ENCODE data around the gene SBNO2. TPM values are rescaled to one million over a fixed set of nuclear protein-coding genes. Genes with fewer than 3 reads are reported as not detected.

SBNO2 gene
- total and polyA plus RNA-seq, 2 of the 4 experiments (the other 2 are of a cell fraction): 13.4 to 40.5 TPM

DNA sequence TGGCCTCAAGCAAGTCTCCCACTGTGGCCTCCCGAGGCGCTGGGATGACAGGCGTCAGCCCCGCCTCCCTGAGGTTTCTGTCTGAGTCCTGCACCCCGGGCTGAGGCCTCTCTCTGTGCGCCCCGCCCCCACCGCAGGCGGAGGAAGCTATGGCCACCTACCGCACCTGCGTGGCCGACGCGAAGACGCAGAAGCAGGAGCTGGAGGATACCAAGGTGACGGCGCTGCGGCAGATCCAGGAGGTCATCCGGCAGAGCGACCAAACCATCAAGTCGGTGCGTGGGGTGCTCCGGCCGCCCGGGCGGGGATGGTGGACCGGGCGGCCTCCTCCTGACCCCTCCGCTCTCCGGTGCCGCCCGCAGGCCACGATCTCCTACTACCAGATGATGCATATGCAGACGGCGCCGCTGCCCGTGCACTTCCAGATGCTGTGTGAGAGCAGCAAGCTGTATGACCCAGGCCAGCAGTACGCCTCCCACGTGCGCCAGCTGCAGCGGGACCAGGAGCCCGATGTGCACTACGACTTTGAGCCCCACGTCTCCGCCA is 94.4 kb downstream of the SBNO2 start:
- no peak overlapping the region for H2AK5ac ChIP-seq (ENCODE audit: low read depth, low read length)
- no peak overlapping the region for H2AK9ac ChIP-seq (replicated peaks; ENCODE audit: low read depth, low read length, poor library complexity)
- H4K91ac ChIP-seq (ENCODE audit: insufficient read depth, low read depth, low read length): no peak overlapping the region
- H3K27ac ChIP-seq (ENCODE audit: insufficient read depth, low read length): no peak overlapping the region
- no peaks in the 10 kb centered on the region for H3K9me1 ChIP-seq (ENCODE audit: insufficient read depth, low read length)
- no peaks in the 10 kb centered on the region for H3K4me1 ChIP-seq (ENCODE audit: control insufficient read depth, insufficient read depth, low read length)
- H4K20me1 ChIP-seq (ENCODE audit: insufficient read depth, low read length): no peaks in the 10 kb centered on the region
- dilution Hi-C loops (cut with HindIII; ENCODE audit: low sequenced_read_pairs, unreplicated experiment) (no loop called here), intact Hi-C loops (cut with micrococcal nuclease) (no loop called here), in situ Hi-C loops (cut with MboI; ENCODE audit: low sequenced_read_pairs) (no loop called here)
- peaks cover 2% of the 10 kb centered on the region; the same call in 1 of the 2 replicates for H3K9me3 ChIP-seq (ENCODE audit: control insufficient read depth, insufficient read depth, low read length)
- H3K4me2 ChIP-seq (ENCODE audit: low read depth, low read length): no peak overlapping the region
- no peak overlapping the region for H3K4me3 ChIP-seq (ENCODE audit: insufficient read depth, low read depth, low read length)
- no peak for DNase-seq
- H3K9ac ChIP-seq (ENCODE audit: low read depth, low read length): no peak overlapping the region
- no TSS peak for BruUV-seq (replicated peaks)
- WGBS, 2 experiments (ENCODE audit: extremely low coverage in 2 of 2, insufficient read length in 1 of 2): 87% methylated on average over 39 of the region's 45 CpGs; no CpG with 5 or more reads in 1 of the 2 experiments
- no peak overlapping the region for H4K5ac ChIP-seq (ENCODE audit: low read depth, low read length)
- ATAC-seq (ENCODE audit: low read depth): no peak
- H2BK20ac ChIP-seq (ENCODE audit: low read depth, low read length): no peak overlapping the region
- no peak overlapping the region for H3K23ac ChIP-seq (ENCODE audit: low read depth, low read length)
- H2BK120ac ChIP-seq (ENCODE audit: low read depth, low read length): no peak overlapping the region
- H2AFZ ChIP-seq (replicated peaks; ENCODE audit: low read length, poor library complexity): no peak overlapping the region
- H4K8ac ChIP-seq (ENCODE audit: low read depth in 2 of 2, low read length in 2 of 2): no peak overlapping the region
- no peak overlapping the region for H3K56ac ChIP-seq (ENCODE audit: extremely low read depth, insufficient read depth, low read length)
- ChIA-PET POLR2A (ENCODE audit: unreplicated experiment) (no interaction called here), CTCF (interaction anchor here (0.6 to 0.7 kb wide), 2 partner anchors 9 to 32 kb away, joined by 3 to 4 read pairs; no protein-coding TSS in a partner anchor)
- no peak overlapping the region for H2BK15ac ChIP-seq (ENCODE audit: low read depth, low read length)
- H2BK5ac ChIP-seq (ENCODE audit: low read depth, low read length, poor library complexity, severe bottlenecking): no peak overlapping the region
- H3K4ac ChIP-seq (ENCODE audit: low read depth, low read length): no peak overlapping the region
- no peaks in the 10 kb centered on the region for H3K36me3 ChIP-seq (ENCODE audit: control insufficient read depth, insufficient read depth, low read length)
- no peak for TF ChIP-seq BHLHE40 (IDR thresholded peaks at IDR 0.05; ENCODE audit: low read depth, low read length)
- no peak for TF ChIP-seq MAZ (IDR thresholded peaks at IDR 0.05; ENCODE audit: borderline replicate concordance, low read depth, low read length)
- no peak for TF ChIP-seq NFE2L2 (IDR thresholded peaks at IDR 0.05; ENCODE audit: low read depth, low read length)
- TF ChIP-seq, protein P1, sequence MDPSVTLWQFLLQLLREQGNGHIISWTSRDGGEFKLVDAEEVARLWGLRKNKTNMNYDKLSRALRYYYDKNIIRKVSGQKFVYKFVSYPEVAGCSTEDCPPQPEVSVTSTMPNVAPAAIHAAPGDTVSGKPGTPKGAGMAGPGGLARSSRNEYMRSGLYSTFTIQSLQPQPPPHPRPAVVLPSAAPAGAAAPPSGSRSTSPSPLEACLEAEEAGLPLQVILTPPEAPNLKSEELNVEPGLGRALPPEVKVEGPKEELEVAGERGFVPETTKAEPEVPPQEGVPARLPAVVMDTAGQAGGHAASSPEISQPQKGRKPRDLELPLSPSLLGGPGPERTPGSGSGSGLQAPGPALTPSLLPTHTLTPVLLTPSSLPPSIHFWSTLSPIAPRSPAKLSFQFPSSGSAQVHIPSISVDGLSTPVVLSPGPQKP (IDR thresholded peaks at IDR 0.05; ENCODE audit: borderline replicate concordance, low read depth, low read length): no peak
- TF ChIP-seq MAFK (IDR thresholded peaks at IDR 0.05; ENCODE audit: low read depth, low read length): no peak
- no peak for TF ChIP-seq RFX5 (IDR thresholded peaks at IDR 0.05; ENCODE audit: low read depth, low read length)
- no peak for TF ChIP-seq POLR2A (IDR thresholded peaks at IDR 0.05; ENCODE audit: low read depth, low read length)
- TF ChIP-seq MXI1 (IDR thresholded peaks at IDR 0.05; ENCODE audit: borderline replicate concordance, low read depth, low read length): no peak
- TF ChIP-seq, protein P2, sequence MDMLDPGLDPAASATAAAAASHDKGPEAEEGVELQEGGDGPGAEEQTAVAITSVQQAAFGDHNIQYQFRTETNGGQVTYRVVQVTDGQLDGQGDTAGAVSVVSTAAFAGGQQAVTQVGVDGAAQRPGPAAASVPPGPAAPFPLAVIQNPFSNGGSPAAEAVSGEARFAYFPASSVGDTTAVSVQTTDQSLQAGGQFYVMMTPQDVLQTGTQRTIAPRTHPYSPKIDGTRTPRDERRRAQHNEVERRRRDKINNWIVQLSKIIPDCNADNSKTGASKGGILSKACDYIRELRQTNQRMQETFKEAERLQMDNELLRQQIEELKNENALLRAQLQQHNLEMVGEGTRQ (IDR thresholded peaks at IDR 0.05; ENCODE audit: low read depth, low read length): no peak
- TF ChIP-seq RAD21 (IDR thresholded peaks at IDR 0.05; ENCODE audit: low read length): no peak
- TF ChIP-seq, protein P3, sequence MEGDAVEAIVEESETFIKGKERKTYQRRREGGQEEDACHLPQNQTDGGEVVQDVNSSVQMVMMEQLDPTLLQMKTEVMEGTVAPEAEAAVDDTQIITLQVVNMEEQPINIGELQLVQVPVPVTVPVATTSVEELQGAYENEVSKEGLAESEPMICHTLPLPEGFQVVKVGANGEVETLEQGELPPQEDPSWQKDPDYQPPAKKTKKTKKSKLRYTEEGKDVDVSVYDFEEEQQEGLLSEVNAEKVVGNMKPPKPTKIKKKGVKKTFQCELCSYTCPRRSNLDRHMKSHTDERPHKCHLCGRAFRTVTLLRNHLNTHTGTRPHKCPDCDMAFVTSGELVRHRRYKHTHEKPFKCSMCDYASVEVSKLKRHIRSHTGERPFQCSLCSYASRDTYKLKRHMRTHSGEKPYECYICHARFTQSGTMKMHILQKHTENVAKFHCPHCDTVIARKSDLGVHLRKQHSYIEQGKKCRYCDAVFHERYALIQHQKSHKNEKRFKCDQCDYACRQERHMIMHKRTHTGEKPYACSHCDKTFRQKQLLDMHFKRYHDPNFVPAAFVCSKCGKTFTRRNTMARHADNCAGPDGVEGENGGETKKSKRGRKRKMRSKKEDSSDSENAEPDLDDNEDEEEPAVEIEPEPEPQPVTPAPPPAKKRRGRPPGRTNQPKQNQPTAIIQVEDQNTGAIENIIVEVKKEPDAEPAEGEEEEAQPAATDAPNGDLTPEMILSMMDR (conservative IDR thresholded peaks at IDR 0.05; ENCODE audit: low read depth, low read length): no peak
- TF ChIP-seq CHD1 (IDR thresholded peaks at IDR 0.05; ENCODE audit: low read depth, low read length): no peak
- TF ChIP-seq RCOR1 (IDR thresholded peaks at IDR 0.05; ENCODE audit: insufficient replicate concordance, low read length): no peak
- TF ChIP-seq CEBPB (IDR thresholded peaks at IDR 0.05; ENCODE audit: low read depth, low read length): no peak
- no peak for TF ChIP-seq SMC3 (IDR thresholded peaks at IDR 0.05; ENCODE audit: low read depth, low read length)
- no peak for TF ChIP-seq FOS (IDR thresholded peaks at IDR 0.05; ENCODE audit: low read depth, low read length)
- H3K27me3 ChIP-seq (ENCODE audit: control insufficient read depth, insufficient read depth, low read length): no peaks in the 10 kb centered on the region
- H3K18ac ChIP-seq (ENCODE audit: low read depth, low read length): no peak overlapping the region
- no peak overlapping the region for H3K14ac ChIP-seq (replicated peaks; ENCODE audit: low read depth, low read length)
- no peaks in the 10 kb centered on the region for H3K79me1 ChIP-seq (ENCODE audit: low read depth in 1 of 2, low read length in 2 of 2)

Data from IMR-90 (cell line).